HG02970 (cell line): Measurements from ENCODE around the gene ZNF318.
"Not testable (repeated sequence)": the region's sequence is repeated elsewhere in the genome, so short reads cannot be mapped to it uniquely, and the experiment has no call there.

Experiments
- ATAC-seq: cut with Tn5 transposase; IDR thresholded peaks from one replicate; pipeline ENCODE4 v1.9.1; 2021; ENCODE audit warnings: mild to moderate bottlenecking, moderate library complexity, moderate number of reproducible peaks; ENCODE audit not compliant: unreplicated experiment, low FRiP score

The ZNF318 gene

GRCh38 chr6:43304882-43305281 is 64.6 kb downstream of the ZNF318 start:
- ATAC-seq: no peak

GRCh38 chr6:43304361-43304760 is 65.1 kb downstream of the ZNF318 start:
- ATAC-seq: no peak

- ATAC-seq: no peak
These were observed 65.6 kb downstream of the ZNF318 start for GRCh38 chr6:43303751-43304331.

GRCh38 chr6:43303006-43303405 is 66.4 kb downstream of the ZNF318 start:
- not testable (repeated sequence) for ATAC-seq

GRCh38 chr6:43302126-43302525 is 67.3 kb downstream of the ZNF318 start:
- no peak for ATAC-seq

GRCh38 chr6:43301081-43301870 is 68.2 kb downstream of the ZNF318 start:
- no peak for ATAC-seq

- ATAC-seq: no peak
These were observed 69.8 kb downstream of the ZNF318 start for GRCh38 chr6:43299338-43300293.

GRCh38 chr6:43298565-43299337 is 70.7 kb downstream of the ZNF318 start:
- no peak for ATAC-seq

- no peak for ATAC-seq
These were observed 71.5 kb downstream of the ZNF318 start, which contains the start of gene SLC22A7 for GRCh38 chr6:43297644-43298564. Gene SLC22A7, plus strand, starts transcription at chr6:43298260. Its CDS starts 99 bp downstream, at chr6:43298359.

- ATAC-seq: no peak
These were observed 72.5 kb downstream of the ZNF318 start for GRCh38 chr6:43296780-43297497.

- no peak for ATAC-seq
These were observed 74.0 kb downstream of the ZNF318 start for GRCh38 chr6:43295456-43295855.

- ATAC-seq: no peak
These were observed 74.9 kb downstream of the ZNF318 start for GRCh38 chr6:43294536-43294935.

- no peak for ATAC-seq
These were observed 75.7 kb downstream of the ZNF318 start for GRCh38 chr6:43293698-43294097.

- no peak for ATAC-seq
These were observed 76.6 kb downstream of the ZNF318 start for GRCh38 chr6:43292763-43293318.

- ATAC-seq: no peak
These were observed 77.1 kb downstream of the ZNF318 start for GRCh38 chr6:43292341-43292740.

GRCh38 chr6:43291708-43292107 is 77.7 kb downstream of the ZNF318 start:
- no peak for ATAC-seq

GRCh38 chr6:43290905-43291355 is 78.5 kb downstream of the ZNF318 start:
- no peak for ATAC-seq

GRCh38 chr6:43290339-43290904 is 79.0 kb downstream of the ZNF318 start:
- no peak for ATAC-seq
